MM.1S (cell line): Measurements from ENCODE around the gene GNAI3.

Source experiments
- CTCF ChIP-seq: fragments of 300-600 bp; sonication (generic); IDR thresholded peaks from 2 replicates; pipeline ENCODE4 v1.5.1; 2016; ENCODE audit warnings: antibody characterized with exemption, low read length, mixed read lengths
- EZH2 ChIP-seq: fragments of 300-600 bp; sonication (generic); optimal IDR thresholded peaks from 2 replicates; pipeline ENCODE3; 2017; ENCODE audit warnings: low read depth, mild to moderate bottlenecking, antibody characterized with exemption, low read length, mixed read lengths
- EZH2phosphoT487 ChIP-seq: fragments of 300-600 bp; sonication (generic); IDR thresholded peaks from 2 replicates; pipeline ENCODE4 v1.6.1; 2018; ENCODE audit warnings: antibody characterized with exemption, low read length

GRCh38 chr1:109543283-109543987, 5.0 kb upstream of the GNAI3 start:
- TF ChIP-seq CTCF (no peak), EZH2 (no peak), EZH2phosphoT487 (no peak)
